IMR-90 (cell line): ENCODE data around the gene AGFG1. TPM values are rescaled to one million over a fixed set of nuclear protein-coding genes. Genes with fewer than 3 reads are reported as not detected.

ENCODE experiments used
- ATAC-seq: fragments of 200-7000 bp; cut with Tn5 transposase; 2 replicates; pipeline ENCODE4 v1.9.1; 2020; ENCODE audit warnings: low read depth, mild to moderate bottlenecking, moderate library complexity
- BruUV-seq: library from RNA; stranded (reverse); fragments of 400-500 nt; replicated peaks from 2 replicates; lab custom pipeline; 2021; lab: Mats Ljungman, UMichigan
- CTCF ChIA-PET: fragments of 300-600 bp; formaldehyde crosslinking; extraction: SDS; loops from one replicate; lab custom pipeline; 2021; ENCODE audit warnings: antibody characterized with exemption; lab: Yijun Ruan, JAX
- POLR2A ChIA-PET: fragments of 300-600 bp; sonication (Branson Sonifier 250); formaldehyde crosslinking; loops from one replicate; lab custom pipeline; 2022; ENCODE audit warnings: antibody characterized with exemption; ENCODE audit not compliant: unreplicated experiment; lab: Charles Lee
- DNase-seq: peaks from one replicate; pipeline ENCODE4 v3.0.0; 2013
- H2AFZ ChIP-seq: replicated peaks from 2 replicates; pipeline ENCODE3; 2013; ENCODE audit warnings: low read length, mild to moderate bottlenecking; ENCODE audit not compliant: poor library complexity
- H2AK5ac ChIP-seq: 2 replicates; pipeline ENCODE4 v1.6.1; 2013; ENCODE audit warnings: low read depth, low read length, inconsistent platforms
- H2AK9ac ChIP-seq: replicated peaks from 2 replicates; pipeline ENCODE3; 2013; ENCODE audit warnings: mild to moderate bottlenecking, low read depth, low read length, moderate library complexity; ENCODE audit not compliant: poor library complexity
- H2BK120ac ChIP-seq: 2 replicates; pipeline ENCODE4 v1.6.1; 2013; ENCODE audit warnings: low read depth, low read length, inconsistent platforms
- H2BK15ac ChIP-seq: 3 replicates; pipeline ENCODE4 v1.6.1; 2013; ENCODE audit warnings: low read depth, low read length, inconsistent platforms
- H2BK20ac ChIP-seq: 2 replicates; pipeline ENCODE4 v1.6.1; 2013; ENCODE audit warnings: low read depth, mild to moderate bottlenecking, inconsistent platforms, low read length, moderate library complexity
- H2BK5ac ChIP-seq: 2 replicates; pipeline ENCODE4 v1.6.1; 2013; ENCODE audit warnings: mild to moderate bottlenecking, low read depth, low read length, inconsistent platforms; ENCODE audit not compliant: poor library complexity, severe bottlenecking
- H3K14ac ChIP-seq: replicated peaks from 2 replicates; pipeline ENCODE4 v1.6.1; 2013; ENCODE audit warnings: low read depth, low read length, inconsistent platforms
- H3K18ac ChIP-seq: 2 replicates; pipeline ENCODE4 v1.6.1; 2013; ENCODE audit warnings: low read depth, low read length, control low read depth
- H3K23ac ChIP-seq: 2 replicates; pipeline ENCODE4 v1.6.1; 2013; ENCODE audit warnings: low read depth, low read length, inconsistent platforms
- H3K27ac ChIP-seq: 2 replicates; pipeline ENCODE4 v1.5.1; 2013; ENCODE audit warnings: mild to moderate bottlenecking, control low read depth, low read length; ENCODE audit not compliant: insufficient read depth
- H3K27me3 ChIP-seq: 2 replicates; pipeline ENCODE4 v1.6.1; 2013; ENCODE audit warnings: low read length; ENCODE audit not compliant: control insufficient read depth, insufficient read depth
- H3K36me3 ChIP-seq: 2 replicates; pipeline ENCODE4 v1.6.1; 2013; ENCODE audit warnings: low read length, mixed read lengths; ENCODE audit not compliant: control insufficient read depth, insufficient read depth
- H3K4ac ChIP-seq: 2 replicates; pipeline ENCODE4 v1.6.1; 2013; ENCODE audit warnings: low read depth, low read length, inconsistent platforms
- H3K4me1 ChIP-seq: 2 replicates; pipeline ENCODE4 v1.6.1; 2013; ENCODE audit warnings: low read length, mixed read lengths; ENCODE audit not compliant: control insufficient read depth, insufficient read depth
- H3K4me2 ChIP-seq: 2 replicates; pipeline ENCODE4 v1.6.1; 2013; ENCODE audit warnings: low read depth, mild to moderate bottlenecking, control low read depth, low read length, moderate library complexity
- H3K4me3 ChIP-seq: 2 replicates; pipeline ENCODE4 v1.5.1; 2013; ENCODE audit warnings: low read depth, mild to moderate bottlenecking, control low read depth, low read length, moderate library complexity; ENCODE audit not compliant: insufficient read depth
- H3K56ac ChIP-seq: 2 replicates; pipeline ENCODE4 v1.6.1; 2013; ENCODE audit warnings: low read length, inconsistent platforms; ENCODE audit not compliant: insufficient read depth; ENCODE audit errors: extremely low read depth
- H3K79me1 ChIP-seq, 2 experiments: 2 replicates each; pipeline ENCODE4 v1.6.1; 2013; ENCODE audit warnings: low read length in 2 of 2, inconsistent platforms in 1 of 2, low read depth in 1 of 2
- H3K9ac ChIP-seq: 2 replicates; pipeline ENCODE4 v1.6.1; 2013; ENCODE audit warnings: low read depth, low read length, control low read depth
- H3K9me1 ChIP-seq: 2 replicates; pipeline ENCODE4 v1.6.1; 2013; ENCODE audit warnings: low read length, inconsistent platforms; ENCODE audit not compliant: insufficient read depth
- H3K9me3 ChIP-seq: 2 replicates; pipeline ENCODE4 v1.6.1; 2013; ENCODE audit warnings: low read length; ENCODE audit not compliant: control insufficient read depth, insufficient read depth
- H4K20me1 ChIP-seq: 2 replicates; pipeline ENCODE4 v1.6.1; 2013; ENCODE audit warnings: low read length, inconsistent platforms; ENCODE audit not compliant: insufficient read depth
- H4K5ac ChIP-seq: 2 replicates; pipeline ENCODE4 v1.6.1; 2013; ENCODE audit warnings: mild to moderate bottlenecking, low read depth, low read length, control low read depth
- H4K8ac ChIP-seq, 2 experiments: 2 replicates each; pipeline ENCODE4 v1.6.1; 2013; ENCODE audit warnings: low read depth in 2 of 2, low read length in 2 of 2, control low read depth in 1 of 2, inconsistent platforms in 1 of 2
- H4K91ac ChIP-seq: 2 replicates; pipeline ENCODE4 v1.6.1; 2013; ENCODE audit warnings: low read depth, low read length, inconsistent platforms; ENCODE audit not compliant: insufficient read depth
- BHLHE40 ChIP-seq: fragments of 150-350 bp; IDR thresholded peaks from 2 replicates; pipeline ENCODE4 v1.6.1; 2016; ENCODE audit warnings: mild to moderate bottlenecking, low read depth, low read length
- CEBPB ChIP-seq: IDR thresholded peaks from 2 replicates; pipeline ENCODE4 v1.6.1; 2012; ENCODE audit warnings: low read depth, low read length, improper control_type of control experiment
- MAFK ChIP-seq: IDR thresholded peaks from 2 replicates; pipeline ENCODE4 v1.6.1; 2012; ENCODE audit warnings: low read depth, low read length, improper control_type of control experiment
- RCOR1 ChIP-seq: IDR thresholded peaks from 2 replicates; pipeline ENCODE4 v1.6.1; 2012; ENCODE audit warnings: mild to moderate bottlenecking, low read length, improper control_type of control experiment; ENCODE audit not compliant: insufficient replicate concordance
- WGBS, 2 experiments: methylation state at CpG; one replicate each; pipeline versions ENCODE4 v1.1.5 to v1.1.7; 2013; ENCODE audit warnings: missing lambda C conversion rate in 2 of 2; ENCODE audit not compliant: insufficient read length in 1 of 2; ENCODE audit errors: extremely low coverage in 2 of 2; 5-methylcytosine and 5-hydroxymethylcytosine counted together
- dilution Hi-C: fragments of 300-500 bp; cut with HindIII; formaldehyde crosslinking; loops from one replicate; pipeline ENCODE4 v1.14.3; 2018; ENCODE audit warnings: low sequenced_read_pairs; ENCODE audit not compliant: unreplicated experiment
- in situ Hi-C: fragments of 300-500 bp; cut with MboI; formaldehyde crosslinking; loops from 3 replicates; pipeline ENCODE4 v1.14.3; 2019; ENCODE audit warnings: low sequenced_read_pairs, inconsistent platforms, mixed read lengths
- intact Hi-C: fragments of 100-400 bp; cut with micrococcal nuclease; formaldehyde crosslinking; loops from 2 replicates; pipeline ENCODE4 v1.10.0; 2022
- polyA plus RNA-seq, 3 experiments: library from polyadenylated mRNA; depleted of rRNA; stranded (reverse); fragments of >200 nt; gene quantifications; 2 replicates each; pipeline ENCODE4 v1.2.3, GENCODE V29; 2012; ENCODE audit warnings: low replicate concordance in 1 of 3
- total RNA-seq: library from RNA; depleted of rRNA; stranded (reverse); fragments of >200 nt; gene quantifications from 2 replicates; pipeline ENCODE4 v1.2.3, GENCODE V29; 2012
- TF ChIP-seq, protein P1 (sequence below): conservative IDR thresholded peaks from 2 replicates; pipeline ENCODE4 v1.5.1; 2012; ENCODE audit warnings: mild to moderate bottlenecking, low read depth, low read length, improper control_type of control experiment

AGFG1 gene
- total and polyA plus RNA-seq, 2 of the 4 experiments (the other 2 are of a cell fraction), result 58.4 to 126 TPM

DNA sequence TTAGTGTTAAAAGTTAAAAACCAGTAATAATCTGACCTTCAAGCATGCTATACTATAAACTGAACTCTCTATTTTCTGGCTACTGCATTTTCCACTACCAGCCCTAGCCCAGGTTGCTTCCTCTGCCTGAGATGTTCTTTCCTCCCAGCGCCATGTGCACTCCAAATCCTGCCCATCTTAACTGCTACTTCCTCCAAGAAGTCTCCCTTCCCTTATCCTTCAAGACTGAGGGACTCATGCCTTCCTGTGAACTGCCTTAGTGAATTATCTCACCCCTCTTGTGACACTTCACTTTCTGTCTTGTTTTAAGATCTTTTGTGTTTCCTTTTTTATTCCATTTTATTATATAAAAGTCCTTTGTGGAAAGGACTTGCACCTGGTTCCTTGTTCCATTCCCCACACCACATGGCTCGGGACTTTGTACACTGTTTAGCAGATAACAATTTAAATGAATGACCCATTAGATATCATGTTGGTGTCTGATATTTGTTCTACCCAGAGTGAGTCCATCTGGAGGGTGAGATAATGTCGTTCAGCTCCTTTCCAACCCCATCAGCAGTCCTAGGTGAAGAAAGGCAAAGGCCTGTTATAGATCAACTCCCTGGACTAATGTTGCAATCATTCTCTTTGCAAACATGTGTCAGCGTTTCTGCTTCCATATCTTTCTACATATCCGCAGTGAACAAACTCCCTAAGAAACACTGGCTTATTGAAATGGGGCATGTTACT, 20.9 kb upstream of the AGFG1 start:
- Histone ChIP-seq H2BK15ac (peak overlapping the region; percentile 51; the same call in 1 of the 3 replicates), H3K4me1 (peaks cover 9% of the 10 kb centered on the region), H2AK5ac (peak overlapping the region; percentile 56), H2AK9ac (no peak overlapping the region), H3K36me3 (no peaks in the 10 kb centered on the region), H2BK120ac (no peak overlapping the region), H3K23ac (no peak overlapping the region), H2AFZ (no peak overlapping the region), H3K27me3 (no peaks in the 10 kb centered on the region), H3K9me1 (0 out of 2 replicates have a peak, but pooled peaks cover 1% of the 10 kb centered on the region), H2BK5ac (no peak overlapping the region), H3K4ac (no peak overlapping the region), H3K9ac (no peak overlapping the region), H2BK20ac (peak overlapping the region; percentile 25; the same call in 1 of the 2 replicates), H3K9me3 (no peaks in the 10 kb centered on the region), H3K4me3 (no peak overlapping the region), H4K5ac (no peak overlapping the region), H3K14ac (no peak overlapping the region), H3K27ac (no peak overlapping the region), H3K4me2 (no peak overlapping the region), H3K79me1 (no peaks in the 10 kb centered on the region), H4K91ac (0 out of 2 replicates have a peak overlapping the region, but pooled peaks have one; percentile 23), H3K56ac (no peak overlapping the region), H4K20me1 (no peaks in the 10 kb centered on the region), H4K8ac (no peak overlapping the region), H3K18ac (no peak overlapping the region)
- dilution Hi-C loops (no loop called here), in situ Hi-C loops (no loop called here), intact Hi-C loops (no loop called here)
- ChIA-PET POLR2A (no interaction called here), CTCF (no interaction called here)
- WGBS, 2 experiments, result 94% methylated on average over 3 of the region's 5 CpGs; no CpG with 5 or more reads in 1 of the 2 experiments
- TF ChIP-seq BHLHE40 (no peak), RCOR1 (no peak), CEBPB (peak; percentile 30; the same call in 1 of the 2 replicates), MAFK (no peak)
- TF ChIP-seq, protein P1, sequence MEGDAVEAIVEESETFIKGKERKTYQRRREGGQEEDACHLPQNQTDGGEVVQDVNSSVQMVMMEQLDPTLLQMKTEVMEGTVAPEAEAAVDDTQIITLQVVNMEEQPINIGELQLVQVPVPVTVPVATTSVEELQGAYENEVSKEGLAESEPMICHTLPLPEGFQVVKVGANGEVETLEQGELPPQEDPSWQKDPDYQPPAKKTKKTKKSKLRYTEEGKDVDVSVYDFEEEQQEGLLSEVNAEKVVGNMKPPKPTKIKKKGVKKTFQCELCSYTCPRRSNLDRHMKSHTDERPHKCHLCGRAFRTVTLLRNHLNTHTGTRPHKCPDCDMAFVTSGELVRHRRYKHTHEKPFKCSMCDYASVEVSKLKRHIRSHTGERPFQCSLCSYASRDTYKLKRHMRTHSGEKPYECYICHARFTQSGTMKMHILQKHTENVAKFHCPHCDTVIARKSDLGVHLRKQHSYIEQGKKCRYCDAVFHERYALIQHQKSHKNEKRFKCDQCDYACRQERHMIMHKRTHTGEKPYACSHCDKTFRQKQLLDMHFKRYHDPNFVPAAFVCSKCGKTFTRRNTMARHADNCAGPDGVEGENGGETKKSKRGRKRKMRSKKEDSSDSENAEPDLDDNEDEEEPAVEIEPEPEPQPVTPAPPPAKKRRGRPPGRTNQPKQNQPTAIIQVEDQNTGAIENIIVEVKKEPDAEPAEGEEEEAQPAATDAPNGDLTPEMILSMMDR, result no peak
- ATAC-seq (no peak), DNase-seq (no peak)
- no TSS peak for BruUV-seq
